Keratinocyte (primary cell): ENCODE data around the gene SEC22A. TPM values are rescaled to one million over a fixed set of nuclear protein-coding genes. Genes with fewer than 3 reads are reported as not detected.

ENCODE experiments used
- DNase-seq: peaks from one replicate; pipeline ENCODE4 v3.0.0-alpha.2; 2011; ENCODE audit warnings: low read depth, missing footprints, low spot score
- FAIRE-seq: peaks from 2 replicates; lab custom pipeline; 2011; peaks lifted over from hg19 to GRCh38; lab: Jason Lieb, UNC
- H2AFZ ChIP-seq: 2 replicates; pipeline ENCODE4 v1.6.0; 2012; ENCODE audit warnings: low read length, control low read depth, inconsistent platforms; ENCODE audit not compliant: control insufficient read depth
- H3K27ac ChIP-seq: 2 replicates; pipeline ENCODE4 v1.5.1; 2011; ENCODE audit warnings: low read length; ENCODE audit not compliant: control insufficient read depth, insufficient read depth
- H3K27me3 ChIP-seq: 3 replicates; pipeline ENCODE4 v1.6.0; 2011; ENCODE audit warnings: low read length; ENCODE audit not compliant: control insufficient read depth, insufficient read depth; ENCODE audit errors: extremely low read depth
- H3K36me3 ChIP-seq, 2 experiments: 2 replicates in 1 of 2; 3 replicates in 1 of 2; pipeline ENCODE4 v1.5.1; 2011; ENCODE audit warnings: low read length in 2 of 2, mild to moderate bottlenecking in 1 of 2; ENCODE audit not compliant: control insufficient read depth in 2 of 2, insufficient read depth in 2 of 2; ENCODE audit errors: extremely low read depth in 1 of 2
- H3K4me1 ChIP-seq: 3 replicates; pipeline ENCODE4 v1.5.1; 2011; ENCODE audit warnings: low read length; ENCODE audit not compliant: control insufficient read depth, insufficient read depth; ENCODE audit errors: extremely low read depth
- H3K4me2 ChIP-seq: 3 replicates; pipeline ENCODE4 v1.6.0; 2011; ENCODE audit warnings: low read depth, low read length; ENCODE audit not compliant: control insufficient read depth, insufficient read depth; ENCODE audit errors: extremely low read depth
- H3K4me3 ChIP-seq, 3 experiments: fragments of 200-600 bp in 1 of 3; sonication (generic) in 1 of 3; 2 replicates in 2 of 3; 3 replicates in 1 of 3; pipeline ENCODE4 v1.5.1; 2011 to 2016; ENCODE audit warnings: low read length in 3 of 3, mild to moderate bottlenecking in 3 of 3, control low read depth in 2 of 3, inconsistent platforms in 1 of 3, low read depth in 1 of 3, mixed read lengths in 1 of 3, mixed run types in 1 of 3, moderate library complexity in 1 of 3; ENCODE audit not compliant: control insufficient read depth in 2 of 3, insufficient read depth in 2 of 3; ENCODE audit errors: extremely low read depth in 1 of 3
- H3K79me2 ChIP-seq: 2 replicates; pipeline ENCODE4 v1.6.0; 2012; ENCODE audit warnings: low read length; ENCODE audit not compliant: control insufficient read depth, insufficient read depth
- H3K9ac ChIP-seq: 3 replicates; pipeline ENCODE4 v1.6.0; 2011; ENCODE audit warnings: low read length; ENCODE audit not compliant: control insufficient read depth, insufficient read depth; ENCODE audit errors: extremely low read depth
- H3K9me1 ChIP-seq: 3 replicates; pipeline ENCODE4 v1.6.0; 2011; ENCODE audit warnings: low read length; ENCODE audit not compliant: control insufficient read depth, insufficient read depth; ENCODE audit errors: extremely low read depth
- H3K9me3 ChIP-seq: 2 replicates; pipeline ENCODE4 v1.5.1; 2012; ENCODE audit warnings: low read depth, low read length; ENCODE audit not compliant: control insufficient read depth
- H4K20me1 ChIP-seq: 3 replicates; pipeline ENCODE4 v1.6.0; 2011; ENCODE audit warnings: low read length; ENCODE audit not compliant: control insufficient read depth, insufficient read depth; ENCODE audit errors: extremely low read depth
- CTCF ChIP-seq, 3 experiments: IDR thresholded peaks in 1 of 3; conservative IDR thresholded peaks in 1 of 3; optimal IDR thresholded peaks in 1 of 3; 2 replicates in 2 of 3; 3 replicates in 1 of 3; pipeline versions ENCODE3 to v1.5.1; 2011; ENCODE audit warnings: low read length in 3 of 3, mild to moderate bottlenecking in 3 of 3, moderate library complexity in 2 of 3, control low read depth in 1 of 3, inconsistent platforms in 1 of 3; ENCODE audit not compliant: insufficient read depth in 2 of 3; ENCODE audit errors: extremely low read depth in 1 of 3
- EZH2 ChIP-seq: IDR thresholded peaks from one replicate; pipeline ENCODE4 v1.6.1; 2012; ENCODE audit warnings: inconsistent platforms, mild to moderate bottlenecking, low read length, moderate library complexity
- dilution Hi-C: fragments of 300-500 bp; cut with MboI; formaldehyde crosslinking; loops from one replicate; pipeline ENCODE4 v1.7.0; 2020; ENCODE audit warnings: low sequenced_read_pairs; ENCODE audit not compliant: extremely low pct_ligation_motif_present
- polyA plus RNA-seq, 5 experiments: library from polyadenylated mRNA; depleted of rRNA in 3 of 5; stranded (reverse) in 3 of 5; stranded (forward) in 1 of 5; unstranded in 1 of 5; fragments of >200 nt; gene quantifications; 1 replicate in 1 of 5; 2 replicates in 3 of 5; 3 replicates in 1 of 5; pipeline versions ENCODE4 v1.2.1 to v1.2.3, GENCODE V29; 2011 to 2012; ENCODE audit warnings: missing spikeins in 2 of 5, low read depth in 1 of 5, low replicate concordance in 1 of 5

Gene SEC22A
- polyA plus RNA-seq, 1 donor (not counting 4 experiments of a cell fraction or from before 2014, with no cell fraction given): 32.9 TPM

GRCh38 chr3:123301331-123302184 lies 99.8 kb downstream of the SEC22A start:
- Histone ChIP-seq H3K9ac (no peak overlapping the region), H3K4me1 (no peaks in the 10 kb centered on the region), H3K36me3 (no peaks in the 10 kb centered on the region), H4K20me1 (no peaks in the 10 kb centered on the region), H3K79me2 (no peaks in the 10 kb centered on the region), H3K4me3 (no peak overlapping the region), H3K4me2 (no peak overlapping the region), H3K9me1 (no peaks in the 10 kb centered on the region), H3K9me3 (no peaks in the 10 kb centered on the region), H3K27me3 (peaks cover 10% of the 10 kb centered on the region), H2AFZ (no peak overlapping the region), H3K27ac (no peak overlapping the region)
- no peak for FAIRE-seq
- DNase-seq: no peak
- dilution Hi-C loops: no loop called here
- TF ChIP-seq CTCF (optimal IDR thresholded peaks at IDR 0.05 in 1 of 3, IDR thresholded peaks at IDR 0.05 in 1 of 3, conservative IDR thresholded peaks at IDR 0.05 in 1 of 3; ENCODE audit: extremely low read depth in 1 of 3, insufficient read depth in 2 of 3, low read length in 3 of 3) (no peak), EZH2 (no peak)

- Histone ChIP-seq H4K20me1 (no peaks in the 10 kb centered on the region), H3K4me1 (no peaks in the 10 kb centered on the region), H3K27me3 (peaks cover 7% of the 10 kb centered on the region), H2AFZ (no peak overlapping the region), H3K4me2 (no peak overlapping the region), H3K9ac (no peak overlapping the region), H3K9me1 (no peaks in the 10 kb centered on the region), H3K36me3 (no peaks in the 10 kb centered on the region), H3K27ac (no peak overlapping the region), H3K4me3 (no peak overlapping the region), H3K79me2 (no peaks in the 10 kb centered on the region), H3K9me3 (no peaks in the 10 kb centered on the region)
- no peak for FAIRE-seq
- no peak for TF ChIP-seq CTCF (optimal IDR thresholded peaks at IDR 0.05 in 1 of 3, IDR thresholded peaks at IDR 0.05 in 1 of 3, conservative IDR thresholded peaks at IDR 0.05 in 1 of 3; ENCODE audit: extremely low read depth in 1 of 3, insufficient read depth in 2 of 3, low read length in 3 of 3)
- dilution Hi-C loops: no loop called here
- DNase-seq: no peak
These were observed 101.2 kb downstream of the SEC22A start for GRCh38 chr3:123302961-123303360.
